HEK293T (cell line): ENCODE measurements around the gene LINGO1.

ENCODE experiments used
- ARNT ChIP-seq: fragments of 450-650 bp; IDR thresholded peaks from 2 replicates; pipeline ENCODE4 v1.6.1; 2017; ENCODE audit warnings: mild to moderate bottlenecking
- CTBP1 ChIP-seq: fragments of 450-650 bp; IDR thresholded peaks from 2 replicates; pipeline ENCODE4 v1.6.1; 2016; ENCODE audit warnings: borderline replicate concordance
- ELF4 ChIP-seq: fragments of 450-650 bp; IDR thresholded peaks from 2 replicates; pipeline ENCODE4 v1.6.1; 2017; ENCODE audit warnings: antibody characterized with exemption
- FOXA1 ChIP-seq: fragments of 450-650 bp; IDR thresholded peaks from 2 replicates; pipeline ENCODE4 v1.6.1; 2016; ENCODE audit warnings: mild to moderate bottlenecking
- FOXK2 ChIP-seq: fragments of 450-650 bp; IDR thresholded peaks from 2 replicates; pipeline ENCODE4 v1.6.1; 2016; ENCODE audit warnings: mild to moderate bottlenecking
- FOXM1 ChIP-seq: fragments of 450-650 bp; IDR thresholded peaks from 2 replicates; pipeline ENCODE4 v1.6.1; 2017; ENCODE audit warnings: mild to moderate bottlenecking, borderline replicate concordance
- L3MBTL2 ChIP-seq: fragments of 450-650 bp; conservative IDR thresholded peaks from 2 replicates; pipeline ENCODE4 v1.6.1; 2016; ENCODE audit warnings: mild to moderate bottlenecking
- LEF1 ChIP-seq: fragments of 450-650 bp; IDR thresholded peaks from 2 replicates; pipeline ENCODE4 v1.6.1; 2017; ENCODE audit warnings: mild to moderate bottlenecking, borderline replicate concordance
- NFRKB ChIP-seq: fragments of 450-650 bp; IDR thresholded peaks from 2 replicates; pipeline ENCODE4 v1.6.1; 2016; ENCODE audit warnings: mild to moderate bottlenecking, moderate library complexity
- SP1 ChIP-seq: fragments of 450-650 bp; IDR thresholded peaks from 2 replicates; pipeline ENCODE4 v1.6.1; 2017
- SUZ12 ChIP-seq: fragments of 450-650 bp; IDR thresholded peaks from 2 replicates; pipeline ENCODE4 v1.6.1; 2016; ENCODE audit warnings: mild to moderate bottlenecking
- TARDBP ChIP-seq: fragments of 450-650 bp; IDR thresholded peaks from 2 replicates; pipeline ENCODE4 v1.6.1; 2016

GRCh38 chr15:77579498-77580188, 53.1 kb downstream of the LINGO1 start:
- TF ChIP-seq CTBP1 (no peak), FOXA1 (no peak), TARDBP (no peak), ELF4 (no peak), FOXK2 (no peak), SP1 (no peak), LEF1 (no peak), FOXM1 (no peak), ARNT (no peak), SUZ12 (no peak), NFRKB (no peak), L3MBTL2 (no peak)
